ENCODE data around the gene CAMK2N1.

The CAMK2N1 gene

DNA sequence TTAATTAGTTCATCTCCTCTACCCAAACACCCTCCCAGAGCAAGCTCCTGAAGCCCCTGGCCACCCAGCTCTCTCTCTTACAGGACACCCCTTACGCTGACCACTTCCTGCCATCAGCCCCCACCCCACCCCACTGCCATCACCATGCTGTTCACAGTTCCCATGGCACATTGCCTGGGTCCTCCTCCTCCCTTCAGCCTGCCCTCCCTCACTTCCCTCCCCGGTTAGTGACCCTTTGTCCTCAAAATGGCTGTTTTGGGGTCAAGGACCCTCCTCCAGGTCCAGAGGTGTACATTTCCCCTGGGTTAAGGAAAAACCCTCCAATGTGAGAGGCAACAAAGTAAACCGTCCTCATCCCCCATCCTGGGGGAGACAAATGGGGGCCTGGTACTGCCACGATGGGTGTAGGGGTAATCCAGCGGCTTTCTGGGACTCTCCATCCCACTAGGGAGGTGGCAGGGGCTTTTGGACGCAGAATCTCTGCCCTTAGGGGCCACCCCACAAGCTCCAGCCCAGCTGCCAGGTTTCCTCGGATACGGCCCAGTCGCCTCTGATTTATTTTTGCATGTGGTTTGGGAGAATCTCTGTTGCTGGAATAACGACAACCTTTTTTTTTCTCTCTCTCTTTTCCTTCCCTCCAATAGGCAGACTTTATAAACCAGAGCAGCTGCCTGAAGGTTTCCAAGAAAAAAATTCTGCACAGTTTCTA lies 8.5 kb downstream of the CAMK2N1 start:
- Histone ChIP-seq H3K9ac (ENCODE audit: low read length) (no peak overlapping the region), H3K27ac (ENCODE audit: low read depth, low read length) (no peak overlapping the region), H3K36me3 (ENCODE audit: control insufficient read depth, insufficient read depth, low read length) (no peaks in the 10 kb centered on the region), H3K27me3 (ENCODE audit: control insufficient read depth, insufficient read depth, low read length) (peaks cover 57% of the 10 kb centered on the region), H3K4me1 (ENCODE audit: control insufficient read depth, insufficient read depth, low read length) (peaks cover 35% of the 10 kb centered on the region), H3K4me3 (ENCODE audit: low read depth, low read length) (no peak overlapping the region), H3K9me3 (ENCODE audit: control insufficient read depth, insufficient read depth, low read depth, low read length) (no peaks in the 10 kb centered on the region)

DNA sequence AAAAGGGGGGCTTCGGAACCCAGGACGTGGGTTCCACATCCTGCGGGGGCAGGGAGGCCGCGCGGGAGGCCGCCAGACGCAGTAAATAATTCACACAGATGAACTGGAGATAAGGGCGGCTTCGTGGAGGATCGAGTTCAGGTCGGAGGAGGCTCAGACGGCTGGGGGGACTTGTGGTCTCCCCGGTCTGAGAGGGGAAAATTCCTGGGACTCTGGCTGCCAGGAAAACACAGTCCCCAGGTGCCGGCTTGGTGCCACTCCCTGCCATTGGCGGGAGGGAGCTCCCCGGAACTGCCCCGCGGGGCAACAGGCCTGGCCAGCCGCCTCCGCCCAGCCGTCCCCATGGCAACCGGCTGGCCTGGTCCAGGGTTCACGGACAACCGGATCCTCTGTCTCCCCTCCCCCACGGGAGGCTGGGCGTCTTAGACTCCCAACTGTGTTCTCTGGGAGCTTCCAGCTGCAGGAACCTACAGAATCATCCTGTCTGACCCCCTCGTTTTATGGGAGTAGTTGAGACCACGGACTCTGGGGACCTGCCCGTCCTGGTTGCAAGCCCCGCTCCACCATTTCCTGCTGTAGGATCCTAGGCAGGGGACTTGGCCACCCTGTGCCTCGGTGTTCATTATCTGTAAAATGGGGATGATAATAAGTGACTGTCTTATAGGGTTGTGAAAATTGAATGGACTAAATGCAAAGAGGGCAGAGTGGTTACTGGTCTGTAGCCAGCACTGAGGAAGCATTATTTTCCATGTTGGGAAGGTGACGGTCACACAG lies 9.6 kb downstream of the CAMK2N1 start:
- H3K27me3 ChIP-seq (ENCODE audit: control insufficient read depth, insufficient read depth, low read length): peaks cover 46% of the 10 kb centered on the region
- no peaks in the 10 kb centered on the region for H3K36me3 ChIP-seq (ENCODE audit: control insufficient read depth, insufficient read depth, low read length)
- H3K4me1 ChIP-seq (ENCODE audit: control insufficient read depth, insufficient read depth, low read length): peaks cover 29% of the 10 kb centered on the region
- peak overlapping the region; percentile 38; the same call in 1 of the 2 replicates for H3K4me3 ChIP-seq (ENCODE audit: low read depth, low read length)
- H3K27ac ChIP-seq (ENCODE audit: low read depth, low read length): no peak overlapping the region
- H3K9ac ChIP-seq (ENCODE audit: low read length): no peak overlapping the region
- H3K9me3 ChIP-seq (ENCODE audit: control insufficient read depth, insufficient read depth, low read depth, low read length): no peaks in the 10 kb centered on the region

DNA sequence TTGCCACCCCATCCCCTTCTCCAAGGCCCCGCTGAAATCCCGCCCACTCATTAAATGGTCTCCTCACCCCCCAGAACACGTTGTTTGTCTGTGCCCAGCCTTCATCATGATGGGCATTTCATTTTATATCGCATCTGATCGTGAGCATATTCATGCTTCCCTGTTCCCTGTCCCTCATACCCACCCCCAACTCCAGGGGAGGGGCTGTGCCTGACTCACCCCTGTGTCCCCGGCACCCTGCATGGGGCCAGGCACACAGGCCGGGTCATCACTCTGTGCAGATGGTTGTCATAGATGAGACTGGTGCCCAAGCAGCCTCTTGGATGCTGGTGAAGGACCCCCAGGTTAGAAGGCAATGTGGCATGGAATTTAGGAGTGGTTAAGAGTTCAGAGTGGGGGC lies 11.0 kb downstream of the CAMK2N1 start:
- Histone ChIP-seq H3K36me3 (ENCODE audit: control insufficient read depth, insufficient read depth, low read length) (no peaks in the 10 kb centered on the region), H3K4me1 (ENCODE audit: control insufficient read depth, insufficient read depth, low read length) (peaks cover 24% of the 10 kb centered on the region), H3K9ac (ENCODE audit: low read length) (no peak overlapping the region), H3K27ac (ENCODE audit: low read depth, low read length) (no peak overlapping the region), H3K27me3 (ENCODE audit: control insufficient read depth, insufficient read depth, low read length) (peaks cover 33% of the 10 kb centered on the region), H3K9me3 (ENCODE audit: control insufficient read depth, insufficient read depth, low read depth, low read length) (no peaks in the 10 kb centered on the region), H3K4me3 (ENCODE audit: low read depth, low read length) (no peak overlapping the region)

DNA sequence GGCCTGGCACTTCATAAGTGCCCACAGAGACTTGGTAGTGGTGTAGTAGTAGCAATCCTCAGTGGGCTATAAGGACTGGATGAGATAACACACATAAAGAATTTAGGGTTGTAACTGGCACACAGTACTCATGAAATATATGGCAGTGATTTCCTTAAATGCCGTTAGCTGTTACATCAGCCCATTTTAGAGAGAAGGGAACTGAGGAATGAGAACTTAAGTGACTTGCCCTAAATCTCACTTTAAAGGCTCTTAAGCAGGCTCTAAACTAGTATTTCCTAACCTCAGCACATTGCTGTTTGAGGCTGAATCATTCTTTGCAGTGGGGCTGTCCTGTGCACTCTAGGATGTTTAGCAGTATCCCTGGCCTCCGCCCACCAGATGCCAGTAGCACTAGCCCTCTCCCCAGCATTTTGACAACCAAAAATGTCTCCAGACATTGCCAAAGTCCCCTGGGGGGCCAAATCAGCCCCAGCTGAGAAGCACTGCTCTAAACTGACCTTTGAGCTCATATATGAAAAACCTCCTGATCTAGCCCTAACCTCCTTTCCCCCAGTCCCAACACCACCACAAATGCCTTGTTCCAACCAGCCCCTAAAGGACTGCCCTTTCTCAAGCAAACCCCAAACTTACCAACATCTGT lies 11.6 kb downstream of the CAMK2N1 start:
- no peak overlapping the region for H3K27ac ChIP-seq (ENCODE audit: low read depth, low read length)
- H3K36me3 ChIP-seq (ENCODE audit: control insufficient read depth, insufficient read depth, low read length): no peaks in the 10 kb centered on the region
- no peak overlapping the region for H3K9ac ChIP-seq (ENCODE audit: low read length)
- H3K4me3 ChIP-seq (ENCODE audit: low read depth, low read length): no peak overlapping the region
- peaks cover 24% of the 10 kb centered on the region for H3K4me1 ChIP-seq (ENCODE audit: control insufficient read depth, insufficient read depth, low read length)
- peaks cover 29% of the 10 kb centered on the region for H3K27me3 ChIP-seq (ENCODE audit: control insufficient read depth, insufficient read depth, low read length)
- H3K9me3 ChIP-seq (ENCODE audit: control insufficient read depth, insufficient read depth, low read depth, low read length): no peaks in the 10 kb centered on the region

DNA sequence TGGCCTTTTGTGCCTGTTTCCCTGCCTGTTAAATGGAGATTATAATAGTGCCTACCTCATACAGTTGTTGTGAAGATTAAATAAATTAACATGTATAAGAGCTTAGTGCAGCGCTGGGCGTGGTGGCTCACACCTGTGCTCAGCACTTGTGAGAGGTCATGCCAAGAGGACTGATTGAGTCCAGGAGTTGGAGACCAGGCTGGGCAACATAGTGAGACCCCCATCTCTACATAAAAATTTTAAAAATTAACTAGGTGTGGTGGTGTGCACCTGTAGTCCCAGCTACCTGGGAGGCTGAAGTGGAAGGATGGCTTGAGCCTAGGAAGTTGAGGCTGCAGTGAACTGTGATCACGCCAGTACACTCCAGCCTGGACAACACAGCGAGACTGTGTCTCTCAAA lies 12.1 kb downstream of the CAMK2N1 start:
- no peak overlapping the region for H3K27ac ChIP-seq (ENCODE audit: low read depth, low read length)
- no peaks in the 10 kb centered on the region for H3K36me3 ChIP-seq (ENCODE audit: control insufficient read depth, insufficient read depth, low read length)
- peaks cover 24% of the 10 kb centered on the region for H3K4me1 ChIP-seq (ENCODE audit: control insufficient read depth, insufficient read depth, low read length)
- peaks cover 30% of the 10 kb centered on the region for H3K27me3 ChIP-seq (ENCODE audit: control insufficient read depth, insufficient read depth, low read length)
- H3K9me3 ChIP-seq (ENCODE audit: control insufficient read depth, insufficient read depth, low read depth, low read length): no peaks in the 10 kb centered on the region
- no peak overlapping the region for H3K9ac ChIP-seq (ENCODE audit: low read length)
- H3K4me3 ChIP-seq (ENCODE audit: low read depth, low read length): no peak overlapping the region

DNA sequence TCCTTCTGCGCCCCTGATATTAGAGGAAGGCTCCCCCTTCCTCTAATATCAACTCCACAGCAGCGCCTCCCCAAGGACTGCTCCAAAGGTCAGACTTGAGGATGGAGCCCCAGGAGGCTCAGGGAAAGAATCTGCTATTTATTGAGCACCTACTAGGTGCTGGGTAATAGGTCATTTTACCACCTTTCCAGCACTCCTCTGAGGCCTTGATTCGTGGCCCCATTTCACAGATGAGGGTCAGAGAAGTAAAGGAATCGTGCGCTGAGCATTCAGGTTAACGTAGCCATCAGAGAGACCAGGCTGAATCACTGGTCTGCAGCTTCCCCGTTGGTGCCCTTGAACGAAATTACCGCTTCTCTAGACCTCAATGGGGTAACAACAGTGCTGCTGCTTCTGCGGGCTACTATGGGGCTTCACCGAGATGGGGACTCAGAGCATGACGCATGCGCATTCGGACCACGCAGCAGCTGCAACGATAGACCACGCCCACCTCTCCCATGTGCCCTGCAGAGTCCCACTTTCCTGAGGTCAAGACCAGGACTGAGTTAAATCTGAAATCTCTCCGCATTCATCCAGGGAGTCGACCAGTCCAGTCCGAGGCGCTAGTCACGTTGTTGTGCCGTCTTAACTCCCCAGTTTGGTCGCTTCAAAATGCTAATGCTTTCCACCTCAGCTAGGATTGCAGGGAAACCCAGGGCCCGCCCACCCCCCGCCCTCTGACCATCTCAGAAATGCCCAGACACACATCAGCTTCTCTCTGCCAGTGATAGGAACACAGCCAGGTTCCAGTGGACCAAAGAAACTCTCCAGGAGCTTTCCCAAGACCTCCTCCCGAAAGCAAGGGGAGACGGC lies 12.9 kb downstream of the CAMK2N1 start:
- Histone ChIP-seq H3K9me3 (ENCODE audit: control insufficient read depth, insufficient read depth, low read depth, low read length) (no peaks in the 10 kb centered on the region), H3K36me3 (ENCODE audit: control insufficient read depth, insufficient read depth, low read length) (no peaks in the 10 kb centered on the region), H3K4me3 (ENCODE audit: low read depth, low read length) (peak overlapping the region; percentile 49), H3K4me1 (ENCODE audit: control insufficient read depth, insufficient read depth, low read length) (peaks cover 24% of the 10 kb centered on the region), H3K27me3 (ENCODE audit: control insufficient read depth, insufficient read depth, low read length) (peaks cover 30% of the 10 kb centered on the region), H3K27ac (ENCODE audit: low read depth, low read length) (no peak overlapping the region), H3K9ac (ENCODE audit: low read length) (no peak overlapping the region)

DNA sequence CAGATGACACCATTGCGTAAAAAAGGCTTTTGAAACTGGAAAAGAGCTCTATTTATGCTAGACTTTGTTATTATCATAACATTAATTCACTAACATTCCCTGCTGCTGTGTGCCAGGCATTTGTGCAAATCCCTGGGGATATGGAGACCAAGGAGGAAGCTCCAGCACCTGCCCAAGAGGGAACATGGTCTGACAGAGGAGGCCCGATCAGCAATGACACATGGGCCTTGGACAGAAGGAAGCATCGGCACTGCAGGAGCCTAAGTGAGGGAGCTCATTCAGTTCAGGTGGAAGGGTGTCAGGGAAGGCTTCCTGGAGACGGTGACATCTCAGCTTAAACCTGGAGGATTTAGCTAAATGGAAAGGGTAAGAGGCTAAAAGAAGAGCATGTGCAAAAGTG lies 13.9 kb downstream of the CAMK2N1 start:
- no peaks in the 10 kb centered on the region for H3K36me3 ChIP-seq (ENCODE audit: control insufficient read depth, insufficient read depth, low read length)
- no peak overlapping the region for H3K9ac ChIP-seq (ENCODE audit: low read length)
- H3K4me3 ChIP-seq (ENCODE audit: low read depth, low read length): no peak overlapping the region
- peaks cover 21% of the 10 kb centered on the region for H3K4me1 ChIP-seq (ENCODE audit: control insufficient read depth, insufficient read depth, low read length)
- H3K27ac ChIP-seq (ENCODE audit: low read depth, low read length): no peak overlapping the region
- peaks cover 34% of the 10 kb centered on the region for H3K27me3 ChIP-seq (ENCODE audit: control insufficient read depth, insufficient read depth, low read length)
- no peaks in the 10 kb centered on the region for H3K9me3 ChIP-seq (ENCODE audit: control insufficient read depth, insufficient read depth, low read depth, low read length)

DNA sequence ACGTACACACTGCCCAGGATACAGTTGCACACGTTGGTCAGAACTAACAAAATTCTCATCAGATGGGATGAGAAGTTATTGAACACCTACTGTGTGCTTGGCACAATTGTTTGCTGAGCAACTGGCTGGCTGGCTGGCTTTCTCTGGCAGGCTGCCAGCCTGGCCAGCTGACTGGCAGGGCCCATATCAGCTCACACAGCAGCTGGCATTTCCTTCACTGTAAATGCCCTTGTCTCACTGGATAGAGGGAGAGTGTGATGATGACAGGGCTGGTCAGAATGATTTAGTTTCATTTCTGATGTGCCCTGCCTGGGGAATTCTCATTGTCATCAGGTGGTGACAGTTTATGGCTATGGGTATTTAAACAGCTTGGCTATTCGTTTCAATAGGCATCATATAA lies 15.8 kb downstream of the CAMK2N1 start:
- Histone ChIP-seq H3K27me3 (ENCODE audit: control insufficient read depth, insufficient read depth, low read length) (peaks cover 46% of the 10 kb centered on the region), H3K9ac (ENCODE audit: low read length) (no peak overlapping the region), H3K4me3 (ENCODE audit: low read depth, low read length) (no peak overlapping the region), H3K4me1 (ENCODE audit: control insufficient read depth, insufficient read depth, low read length) (peaks cover 7% of the 10 kb centered on the region; the same call in 1 of the 2 replicates), H3K9me3 (ENCODE audit: control insufficient read depth, insufficient read depth, low read depth, low read length) (no peaks in the 10 kb centered on the region), H3K27ac (ENCODE audit: low read depth, low read length) (no peak overlapping the region), H3K36me3 (ENCODE audit: control insufficient read depth, insufficient read depth, low read length) (no peaks in the 10 kb centered on the region)

DNA sequence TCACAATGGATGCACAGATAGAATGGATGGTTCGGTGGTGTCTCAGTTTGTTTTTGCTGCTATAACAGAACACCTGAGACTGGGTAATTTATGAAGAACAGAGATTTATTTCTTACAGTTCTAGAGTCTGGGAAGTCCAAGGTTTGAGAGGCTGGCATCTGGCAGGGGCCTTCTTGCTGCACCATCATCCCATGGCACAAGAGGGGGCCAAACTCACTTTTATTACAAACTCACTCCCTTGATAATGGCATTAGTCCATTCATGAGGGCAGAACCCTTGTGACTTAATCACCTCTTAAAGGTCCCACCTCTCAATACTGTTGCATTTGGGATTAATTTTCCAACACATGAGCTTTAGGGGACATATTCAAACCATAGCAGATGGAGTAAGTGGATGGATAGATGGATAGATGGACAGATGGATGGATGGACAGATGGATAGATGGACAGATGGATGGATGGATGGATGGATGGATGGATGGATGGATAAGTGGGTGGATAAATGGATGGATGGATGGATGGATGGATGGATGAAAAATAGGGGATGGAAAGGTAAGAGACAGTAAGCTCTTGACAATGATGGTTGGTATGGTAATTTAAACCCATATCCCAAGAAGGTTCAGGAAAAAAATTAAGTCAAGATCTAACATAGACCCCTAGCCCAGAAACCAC lies 16.5 kb downstream of the CAMK2N1 start:
- H3K4me3 ChIP-seq (ENCODE audit: low read depth, low read length): no peak overlapping the region
- no peaks in the 10 kb centered on the region for H3K36me3 ChIP-seq (ENCODE audit: control insufficient read depth, insufficient read depth, low read length)
- H3K9ac ChIP-seq (ENCODE audit: low read length): no peak overlapping the region
- peaks cover 52% of the 10 kb centered on the region for H3K27me3 ChIP-seq (ENCODE audit: control insufficient read depth, insufficient read depth, low read length)
- H3K9me3 ChIP-seq (ENCODE audit: control insufficient read depth, insufficient read depth, low read depth, low read length): no peaks in the 10 kb centered on the region
- H3K4me1 ChIP-seq (ENCODE audit: control insufficient read depth, insufficient read depth, low read length): peaks cover 3% of the 10 kb centered on the region; the same call in 1 of the 2 replicates
- H3K27ac ChIP-seq (ENCODE audit: low read depth, low read length): no peak overlapping the region

DNA sequence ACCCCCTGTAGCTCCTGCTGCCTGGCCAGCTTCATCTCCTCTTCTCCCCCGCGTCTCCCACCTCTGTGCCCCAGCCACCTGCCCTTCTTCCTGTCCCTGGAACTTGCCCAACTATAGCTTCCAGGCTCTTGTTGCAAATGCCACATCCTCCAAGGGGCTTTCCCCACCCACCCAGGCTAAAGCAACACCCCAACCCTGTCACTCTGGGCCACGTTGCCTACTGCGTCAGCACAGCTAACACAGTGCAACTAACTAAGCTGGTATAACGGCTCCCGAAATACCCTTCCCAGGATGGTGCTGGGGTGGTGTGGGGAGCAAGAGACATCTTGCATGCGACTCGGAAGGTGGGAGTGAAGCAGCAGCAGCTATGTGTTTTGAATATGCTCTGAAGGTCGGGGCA lies 19.7 kb downstream of the CAMK2N1 start:
- peaks cover 66% of the 10 kb centered on the region for H3K27me3 ChIP-seq (ENCODE audit: control insufficient read depth, insufficient read depth, low read length)
- H3K36me3 ChIP-seq (ENCODE audit: control insufficient read depth, insufficient read depth, low read length): no peaks in the 10 kb centered on the region
- no peaks in the 10 kb centered on the region for H3K4me1 ChIP-seq (ENCODE audit: control insufficient read depth, insufficient read depth, low read length)
- H3K9me3 ChIP-seq (ENCODE audit: control insufficient read depth, insufficient read depth, low read depth, low read length): peaks cover 11% of the 10 kb centered on the region
- no peak overlapping the region for H3K9ac ChIP-seq (ENCODE audit: low read length)
- H3K4me3 ChIP-seq (ENCODE audit: low read depth, low read length): no peak overlapping the region
- H3K27ac ChIP-seq (ENCODE audit: low read depth, low read length): no peak overlapping the region

All from HUES6 (cell line).